Keratinocyte (primary cell): ENCODE results near the gene ZNF69. TPM values are rescaled to one million over a fixed set of nuclear protein-coding genes. Genes with fewer than 3 reads are reported as not detected.

Experiments used
- DNase-seq: peaks from one replicate; pipeline ENCODE4 v3.0.0-alpha.2; 2011; ENCODE audit warnings: low read depth, missing footprints, low spot score
- FAIRE-seq: peaks from 2 replicates; lab custom pipeline; 2011; peaks lifted over from hg19 to GRCh38; lab: Jason Lieb, UNC
- H2AFZ ChIP-seq: 2 replicates; pipeline ENCODE4 v1.6.0; 2012; ENCODE audit warnings: low read length, control low read depth, inconsistent platforms; ENCODE audit not compliant: control insufficient read depth
- H3K27ac ChIP-seq: 2 replicates; pipeline ENCODE4 v1.5.1; 2011; ENCODE audit warnings: low read length; ENCODE audit not compliant: control insufficient read depth, insufficient read depth
- H3K27me3 ChIP-seq: 3 replicates; pipeline ENCODE4 v1.6.0; 2011; ENCODE audit warnings: low read length; ENCODE audit not compliant: control insufficient read depth, insufficient read depth; ENCODE audit errors: extremely low read depth
- H3K36me3 ChIP-seq, 2 experiments: 2 replicates in 1 of 2; 3 replicates in 1 of 2; pipeline ENCODE4 v1.5.1; 2011; ENCODE audit warnings: low read length in 2 of 2, mild to moderate bottlenecking in 1 of 2; ENCODE audit not compliant: control insufficient read depth in 2 of 2, insufficient read depth in 2 of 2; ENCODE audit errors: extremely low read depth in 1 of 2
- H3K4me1 ChIP-seq: 3 replicates; pipeline ENCODE4 v1.5.1; 2011; ENCODE audit warnings: low read length; ENCODE audit not compliant: control insufficient read depth, insufficient read depth; ENCODE audit errors: extremely low read depth
- H3K4me2 ChIP-seq: 3 replicates; pipeline ENCODE4 v1.6.0; 2011; ENCODE audit warnings: low read depth, low read length; ENCODE audit not compliant: control insufficient read depth, insufficient read depth; ENCODE audit errors: extremely low read depth
- H3K4me3 ChIP-seq, 3 experiments: fragments of 200-600 bp in 1 of 3; sonication (generic) in 1 of 3; 2 replicates in 2 of 3; 3 replicates in 1 of 3; pipeline ENCODE4 v1.5.1; 2011 to 2016; ENCODE audit warnings: low read length in 3 of 3, mild to moderate bottlenecking in 3 of 3, control low read depth in 2 of 3, inconsistent platforms in 1 of 3, low read depth in 1 of 3, mixed read lengths in 1 of 3, mixed run types in 1 of 3, moderate library complexity in 1 of 3; ENCODE audit not compliant: control insufficient read depth in 2 of 3, insufficient read depth in 2 of 3; ENCODE audit errors: extremely low read depth in 1 of 3
- H3K79me2 ChIP-seq: 2 replicates; pipeline ENCODE4 v1.6.0; 2012; ENCODE audit warnings: low read length; ENCODE audit not compliant: control insufficient read depth, insufficient read depth
- H3K9ac ChIP-seq: 3 replicates; pipeline ENCODE4 v1.6.0; 2011; ENCODE audit warnings: low read length; ENCODE audit not compliant: control insufficient read depth, insufficient read depth; ENCODE audit errors: extremely low read depth
- H3K9me1 ChIP-seq: 3 replicates; pipeline ENCODE4 v1.6.0; 2011; ENCODE audit warnings: low read length; ENCODE audit not compliant: control insufficient read depth, insufficient read depth; ENCODE audit errors: extremely low read depth
- H3K9me3 ChIP-seq: 2 replicates; pipeline ENCODE4 v1.5.1; 2012; ENCODE audit warnings: low read depth, low read length; ENCODE audit not compliant: control insufficient read depth
- H4K20me1 ChIP-seq: 3 replicates; pipeline ENCODE4 v1.6.0; 2011; ENCODE audit warnings: low read length; ENCODE audit not compliant: control insufficient read depth, insufficient read depth; ENCODE audit errors: extremely low read depth
- CTCF ChIP-seq, 3 experiments: IDR thresholded peaks in 1 of 3; conservative IDR thresholded peaks in 1 of 3; optimal IDR thresholded peaks in 1 of 3; 2 replicates in 2 of 3; 3 replicates in 1 of 3; pipeline versions ENCODE3 to v1.5.1; 2011; ENCODE audit warnings: low read length in 3 of 3, mild to moderate bottlenecking in 3 of 3, moderate library complexity in 2 of 3, control low read depth in 1 of 3, inconsistent platforms in 1 of 3; ENCODE audit not compliant: insufficient read depth in 2 of 3; ENCODE audit errors: extremely low read depth in 1 of 3
- EZH2 ChIP-seq: IDR thresholded peaks from one replicate; pipeline ENCODE4 v1.6.1; 2012; ENCODE audit warnings: inconsistent platforms, mild to moderate bottlenecking, low read length, moderate library complexity
- dilution Hi-C: fragments of 300-500 bp; cut with MboI; formaldehyde crosslinking; loops from one replicate; pipeline ENCODE4 v1.7.0; 2020; ENCODE audit warnings: low sequenced_read_pairs; ENCODE audit not compliant: extremely low pct_ligation_motif_present
- polyA plus RNA-seq, 5 experiments: library from polyadenylated mRNA; depleted of rRNA in 3 of 5; stranded (reverse) in 3 of 5; stranded (forward) in 1 of 5; unstranded in 1 of 5; fragments of >200 nt; gene quantifications; 1 replicate in 1 of 5; 2 replicates in 3 of 5; 3 replicates in 1 of 5; pipeline versions ENCODE4 v1.2.1 to v1.2.3, GENCODE V29; 2011 to 2012; ENCODE audit warnings: missing spikeins in 2 of 5, low read depth in 1 of 5, low replicate concordance in 1 of 5

ZNF69 gene
- polyA plus RNA-seq, 1 donor (not counting 4 experiments of a cell fraction or from before 2014, with no cell fraction given): 0.56 TPM

- TF ChIP-seq CTCF (optimal IDR thresholded peaks at IDR 0.05 in 1 of 3, IDR thresholded peaks at IDR 0.05 in 1 of 3, conservative IDR thresholded peaks at IDR 0.05 in 1 of 3; ENCODE audit: extremely low read depth in 1 of 3, insufficient read depth in 2 of 3, low read length in 3 of 3): no peak
- TF ChIP-seq EZH2: no peak
- dilution Hi-C loops: no loop called here
Observed at GRCh38 chr19:11853358-11853757, 34.2 kb upstream of the ZNF69 start.

DNA sequence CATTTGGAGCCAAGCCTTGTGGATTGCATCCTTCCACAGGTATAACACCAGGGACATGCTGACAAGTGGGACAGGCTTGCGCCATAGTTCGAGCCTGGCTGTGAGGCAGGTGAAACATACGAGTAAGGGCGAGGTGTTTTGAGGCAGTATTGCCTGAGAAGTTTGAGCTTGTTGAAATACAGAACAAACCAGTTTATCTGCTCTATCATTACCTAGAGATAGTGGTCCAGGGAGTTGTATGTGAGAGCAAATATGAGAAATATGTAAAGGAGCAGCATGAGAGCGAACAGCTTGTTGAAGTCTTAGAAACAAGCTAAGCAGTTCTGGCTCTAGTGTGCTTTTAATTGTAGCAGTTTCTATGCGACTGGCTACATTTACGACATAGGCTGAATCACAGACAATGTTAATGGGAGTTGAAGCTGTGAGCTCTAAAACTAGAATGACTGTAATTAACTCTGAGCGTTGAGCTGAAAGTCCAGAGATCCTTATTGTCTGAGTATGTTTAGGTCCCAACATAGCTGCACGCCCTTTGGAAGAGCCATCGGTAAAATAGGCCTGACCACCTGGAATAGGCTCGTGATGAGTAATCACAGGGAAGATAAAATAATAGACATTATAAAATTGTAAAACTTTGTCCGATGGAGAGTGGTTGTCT, 30.9 kb upstream of the ZNF69 start:
- no peaks in the 10 kb centered on the region for H4K20me1 ChIP-seq
- H3K9ac ChIP-seq: no peak overlapping the region
- FAIRE-seq (no peak), DNase-seq (no peak)
- no peaks in the 10 kb centered on the region for H3K79me2 ChIP-seq
- dilution Hi-C loops: no loop called here
- H3K4me1 ChIP-seq: no peaks in the 10 kb centered on the region
- H3K4me3 ChIP-seq: no peak overlapping the region
- H3K4me2 ChIP-seq: no peak overlapping the region
- H2AFZ ChIP-seq: no peak overlapping the region
- H3K9me1 ChIP-seq: no peaks in the 10 kb centered on the region
- no peaks in the 10 kb centered on the region for H3K27me3 ChIP-seq
- no peak overlapping the region for H3K27ac ChIP-seq
- no peak for TF ChIP-seq CTCF (optimal IDR thresholded peaks at IDR 0.05 in 1 of 3, IDR thresholded peaks at IDR 0.05 in 1 of 3, conservative IDR thresholded peaks at IDR 0.05 in 1 of 3; ENCODE audit: extremely low read depth in 1 of 3, insufficient read depth in 2 of 3, low read length in 3 of 3)
- TF ChIP-seq EZH2: no peak
- no peaks in the 10 kb centered on the region for H3K36me3 ChIP-seq
- H3K9me3 ChIP-seq: no peaks in the 10 kb centered on the region

More at GRCh38 chr19:11853358-11853757, 34.2 kb upstream of the ZNF69 start:
- DNase-seq (no peak), FAIRE-seq (no peak)
- Histone ChIP-seq H3K4me2 (no peak overlapping the region), H3K9me1 (no peaks in the 10 kb centered on the region), H3K27ac (no peak overlapping the region), H3K79me2 (no peaks in the 10 kb centered on the region), H3K9ac (no peak overlapping the region), H3K9me3 (no peaks in the 10 kb centered on the region), H3K27me3 (peaks cover 10% of the 10 kb centered on the region), H3K4me3 (no peak overlapping the region), H3K36me3 (no peaks in the 10 kb centered on the region), H2AFZ (no peak overlapping the region), H3K4me1 (no peaks in the 10 kb centered on the region), H4K20me1 (no peaks in the 10 kb centered on the region)
